HFFc6 (cell line): Measurements from ENCODE around the gene MYH11. TPM values are rescaled to one million over a fixed set of nuclear protein-coding genes. Genes with fewer than 3 reads are reported as not detected.

Experiments used
- DNase-seq: peaks from one replicate; pipeline ENCODE4 v3.0.0-alpha.2; 2018
- H3K27ac Mint-ChIP-seq: 2 replicates; pipeline ENCODE4 v1.8.0; 2020; ENCODE audit warnings: mild to moderate bottlenecking, mixed read lengths
- H3K27me3 Mint-ChIP-seq: 2 replicates; pipeline ENCODE4 v1.8.0; 2021; ENCODE audit warnings: mild to moderate bottlenecking, moderate library complexity, mixed read lengths; ENCODE audit not compliant: insufficient read depth
- H3K36me3 Mint-ChIP-seq: 2 replicates; pipeline ENCODE4 v1.8.0; 2021; ENCODE audit warnings: low read depth, mixed read lengths
- H3K4me1 Mint-ChIP-seq: 2 replicates; pipeline ENCODE4 v1.8.0; 2020; ENCODE audit warnings: low read depth, mixed read lengths
- H3K4me3 Mint-ChIP-seq: 2 replicates; pipeline ENCODE4 v1.8.0; 2020; ENCODE audit warnings: mild to moderate bottlenecking, moderate library complexity, mixed read lengths
- H3K9me3 Mint-ChIP-seq: 2 replicates; pipeline ENCODE4 v1.8.0; 2020; ENCODE audit warnings: mild to moderate bottlenecking, mixed read lengths
- total RNA-seq, 6 experiments: library from RNA; stranded (reverse); fragmentation: NEBNext Ultra II Directional; extraction: Animal tissue kit (Norgen Biotek cat#: 25700); gene quantifications; 2 replicates in 1 of 6; 3 replicates in 5 of 6; pipeline ENCODE4 v1.2.3, GENCODE V29; 2021
- TF ChIP-seq, protein P1 (sequence below): fragments of 200-600 bp; sonication (generic); IDR thresholded peaks from 2 replicates; pipeline ENCODE4 v1.5.0; 2021; ENCODE audit warnings: antibody characterized with exemption, mild to moderate bottlenecking

Gene MYH11
- total RNA-seq, 6 experiments from 2014 or later: 0.02 to 0.23 (median 0.21) TPM; not detected in 2

DNA sequence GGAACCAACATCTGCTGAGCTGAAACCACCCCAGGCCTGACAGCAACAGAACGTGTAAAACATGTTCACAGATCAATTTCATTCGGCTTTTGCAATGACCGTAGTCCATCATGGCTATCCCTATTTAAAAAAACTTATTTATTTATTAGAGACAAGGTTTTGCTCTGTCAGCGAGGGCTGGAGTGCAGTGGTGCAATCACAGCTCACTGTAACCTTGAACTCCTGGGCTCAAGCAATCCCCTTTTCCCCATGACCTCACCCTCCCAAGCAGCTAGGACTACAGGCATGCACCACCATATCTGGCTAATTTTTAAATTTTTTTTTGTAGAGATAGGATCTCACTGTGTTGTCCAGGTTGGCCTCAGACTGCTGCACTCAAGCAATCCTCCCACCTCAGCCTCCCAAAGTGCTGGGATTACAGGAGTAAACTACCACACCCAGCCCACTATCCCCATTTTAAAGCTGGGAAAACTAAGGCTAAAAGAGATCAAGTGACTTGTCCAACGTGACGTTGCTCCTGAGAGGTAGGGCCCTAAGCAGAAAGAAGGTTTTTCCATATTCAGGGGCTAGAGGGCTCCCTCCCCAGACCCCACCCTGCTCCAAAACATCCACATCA is 77.7 kb downstream of the MYH11 start:
- no peaks in the 10 kb centered on the region for H3K9me3 Mint-ChIP-seq
- no peaks in the 10 kb centered on the region for H3K36me3 Mint-ChIP-seq
- H3K27ac Mint-ChIP-seq: no peak overlapping the region
- no peak for DNase-seq
- TF ChIP-seq, protein P1, sequence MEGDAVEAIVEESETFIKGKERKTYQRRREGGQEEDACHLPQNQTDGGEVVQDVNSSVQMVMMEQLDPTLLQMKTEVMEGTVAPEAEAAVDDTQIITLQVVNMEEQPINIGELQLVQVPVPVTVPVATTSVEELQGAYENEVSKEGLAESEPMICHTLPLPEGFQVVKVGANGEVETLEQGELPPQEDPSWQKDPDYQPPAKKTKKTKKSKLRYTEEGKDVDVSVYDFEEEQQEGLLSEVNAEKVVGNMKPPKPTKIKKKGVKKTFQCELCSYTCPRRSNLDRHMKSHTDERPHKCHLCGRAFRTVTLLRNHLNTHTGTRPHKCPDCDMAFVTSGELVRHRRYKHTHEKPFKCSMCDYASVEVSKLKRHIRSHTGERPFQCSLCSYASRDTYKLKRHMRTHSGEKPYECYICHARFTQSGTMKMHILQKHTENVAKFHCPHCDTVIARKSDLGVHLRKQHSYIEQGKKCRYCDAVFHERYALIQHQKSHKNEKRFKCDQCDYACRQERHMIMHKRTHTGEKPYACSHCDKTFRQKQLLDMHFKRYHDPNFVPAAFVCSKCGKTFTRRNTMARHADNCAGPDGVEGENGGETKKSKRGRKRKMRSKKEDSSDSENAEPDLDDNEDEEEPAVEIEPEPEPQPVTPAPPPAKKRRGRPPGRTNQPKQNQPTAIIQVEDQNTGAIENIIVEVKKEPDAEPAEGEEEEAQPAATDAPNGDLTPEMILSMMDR: no peak
- peaks cover 40% of the 10 kb centered on the region for H3K27me3 Mint-ChIP-seq
- H3K4me3 Mint-ChIP-seq: no peak overlapping the region
- peaks cover 8% of the 10 kb centered on the region for H3K4me1 Mint-ChIP-seq

DNA sequence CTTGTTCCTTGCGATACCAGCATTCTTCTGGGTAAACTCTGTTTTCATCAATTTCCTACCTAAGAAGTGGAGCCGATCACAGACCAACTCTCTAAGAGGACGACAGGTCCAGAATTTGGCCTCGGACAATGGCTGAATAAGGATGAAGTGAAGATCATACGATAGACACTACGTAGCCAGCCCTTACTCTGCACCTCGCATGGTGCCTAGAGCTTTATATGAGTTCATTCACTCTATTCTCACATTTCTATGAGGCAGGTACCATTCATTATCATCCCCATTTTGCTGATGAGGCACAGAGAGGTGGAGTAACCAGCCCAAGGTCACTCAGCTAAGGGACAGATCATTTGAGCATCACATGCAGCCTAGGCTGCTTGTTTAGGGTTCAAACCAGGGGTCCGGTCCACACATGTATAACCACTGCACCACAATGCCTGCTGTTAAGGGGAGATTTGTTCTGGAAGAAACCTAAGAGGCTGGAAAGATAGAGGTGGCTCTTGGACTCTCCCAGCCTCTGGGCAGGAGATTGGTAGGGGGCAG is 78.6 kb downstream of the MYH11 start:
- no peaks in the 10 kb centered on the region for H3K9me3 Mint-ChIP-seq
- H3K27me3 Mint-ChIP-seq: peaks cover 38% of the 10 kb centered on the region
- no peaks in the 10 kb centered on the region for H3K36me3 Mint-ChIP-seq
- H3K4me3 Mint-ChIP-seq: no peak overlapping the region
- H3K4me1 Mint-ChIP-seq: peaks cover 8% of the 10 kb centered on the region
- TF ChIP-seq, protein P1: no peak
- no peak overlapping the region for H3K27ac Mint-ChIP-seq
- no peak for DNase-seq

DNA sequence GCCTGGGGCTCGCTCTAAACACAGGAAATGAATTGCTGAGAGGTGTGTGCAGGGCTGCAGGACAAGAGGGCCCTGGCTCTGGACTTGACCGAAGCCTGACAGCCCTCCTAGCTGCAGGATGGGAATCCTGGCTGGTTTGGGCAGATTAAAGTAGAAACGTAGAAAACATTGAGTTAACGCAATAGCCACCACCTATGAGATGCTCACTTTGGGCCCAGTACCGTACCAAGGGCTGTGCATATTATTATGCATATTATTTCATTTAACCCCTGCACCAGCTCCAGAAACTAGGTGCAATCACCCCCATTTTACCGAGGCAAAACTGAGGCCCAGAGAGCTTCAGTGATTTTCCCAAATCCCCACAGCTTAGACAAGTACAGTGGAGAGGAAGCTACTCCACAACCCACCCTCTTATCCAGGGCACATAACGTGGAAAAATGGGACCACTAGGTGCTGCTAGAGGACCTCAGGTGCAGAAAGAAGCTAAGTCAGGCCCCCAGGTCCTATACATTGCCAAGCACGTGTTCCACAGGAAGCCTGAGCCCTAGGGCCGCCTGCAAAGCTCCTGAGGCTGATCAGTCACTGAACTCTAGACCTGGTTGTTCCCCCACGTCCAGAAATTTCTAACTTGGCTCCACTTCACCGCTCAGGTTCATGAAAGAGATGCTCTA is 79.2 kb downstream of the MYH11 start:
- no peaks in the 10 kb centered on the region for H3K9me3 Mint-ChIP-seq
- no peak overlapping the region for H3K4me3 Mint-ChIP-seq
- H3K4me1 Mint-ChIP-seq: peaks cover 8% of the 10 kb centered on the region
- TF ChIP-seq, protein P1: peak; percentile 64
- H3K36me3 Mint-ChIP-seq: no peaks in the 10 kb centered on the region
- peaks cover 36% of the 10 kb centered on the region for H3K27me3 Mint-ChIP-seq
- H3K27ac Mint-ChIP-seq: no peak overlapping the region
- peak; percentile 27 for DNase-seq

DNA sequence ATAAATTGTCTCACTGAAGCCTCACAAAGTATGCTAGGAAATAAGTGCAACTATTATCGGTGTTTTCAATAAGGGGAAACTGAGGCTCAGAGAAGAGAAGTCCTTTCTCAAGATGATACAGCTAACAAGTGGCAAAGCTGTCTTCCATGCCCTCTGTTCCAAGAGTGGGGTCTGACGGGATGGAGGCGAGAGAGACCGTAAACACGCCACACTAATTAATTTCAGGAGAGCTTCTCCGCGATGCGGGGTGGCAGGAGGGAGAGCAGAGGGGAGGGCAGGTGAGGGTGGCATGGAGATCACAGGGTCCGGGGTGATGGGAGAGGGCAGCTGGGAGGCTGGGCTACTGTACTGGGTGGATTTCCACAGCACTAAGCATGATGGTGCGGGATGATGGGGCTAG is 80.3 kb downstream of the MYH11 start:
- TF ChIP-seq, protein P1: no peak
- no peaks in the 10 kb centered on the region for H3K36me3 Mint-ChIP-seq
- peaks cover 8% of the 10 kb centered on the region for H3K4me1 Mint-ChIP-seq
- H3K27ac Mint-ChIP-seq: no peak overlapping the region
- DNase-seq: no peak
- H3K27me3 Mint-ChIP-seq: peaks cover 36% of the 10 kb centered on the region
- no peak overlapping the region for H3K4me3 Mint-ChIP-seq
- no peaks in the 10 kb centered on the region for H3K9me3 Mint-ChIP-seq

DNA sequence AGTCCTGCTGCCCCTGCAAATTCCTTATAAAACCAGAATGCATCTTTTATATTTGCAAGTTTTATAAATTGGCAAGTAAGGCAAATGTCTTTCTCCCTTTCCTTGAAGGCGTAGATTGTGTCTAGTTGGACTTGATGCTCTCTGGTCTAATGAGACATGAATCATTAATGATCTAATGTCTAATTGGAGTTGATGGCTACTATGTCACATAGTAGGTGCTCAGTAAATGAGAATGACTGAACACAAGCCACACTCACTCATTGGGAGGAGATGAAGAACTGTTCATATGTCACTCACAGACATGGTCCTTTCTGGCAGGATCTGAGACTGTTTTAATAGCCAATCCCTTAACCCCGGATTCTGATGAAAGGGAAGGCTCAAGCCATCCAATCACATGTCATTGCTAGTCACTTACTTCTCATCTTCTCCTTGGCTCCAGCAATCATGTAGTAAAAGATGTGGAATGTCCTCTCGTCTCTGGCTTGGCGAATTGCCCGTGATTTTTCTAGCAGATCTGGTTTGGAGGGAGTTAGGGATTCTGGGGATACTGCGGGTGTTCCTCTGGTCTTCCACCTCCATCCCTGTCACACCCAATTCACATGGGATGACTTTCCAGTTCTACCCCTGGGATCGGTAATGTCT is 81.0 kb downstream of the MYH11 start:
- H3K27ac Mint-ChIP-seq: no peak overlapping the region
- H3K4me1 Mint-ChIP-seq: peaks cover 10% of the 10 kb centered on the region
- H3K36me3 Mint-ChIP-seq: no peaks in the 10 kb centered on the region
- DNase-seq: peak; percentile 45
- peaks cover 37% of the 10 kb centered on the region for H3K27me3 Mint-ChIP-seq
- no peak overlapping the region for H3K4me3 Mint-ChIP-seq
- TF ChIP-seq, protein P1: no peak
- H3K9me3 Mint-ChIP-seq: no peaks in the 10 kb centered on the region
